Vagina (tissue), 2 donors: Measurements from ENCODE around the gene MAD1L1. TPM values are rescaled to one million over a fixed set of nuclear protein-coding genes. Genes with fewer than 3 reads are reported as not detected.
"Not testable (repeated sequence)": the region's sequence is repeated elsewhere in the genome, so short reads cannot be mapped to it uniquely, and the experiment has no call there.

Experiments
- DNase-seq, 2 donors: peaks; one replicate each; pipeline ENCODE4 v3.0.0-alpha.2; 2017; ENCODE audit errors: extremely low spot score in 2 of 2
- H3K27ac ChIP-seq: fragments of 200-600 bp; sonication (generic); one replicate; pipeline ENCODE4 v1.5.1; 2019
- H3K27me3 ChIP-seq: fragments of 200-600 bp; sonication (generic); one replicate; pipeline ENCODE4 v1.5.1; 2019
- H3K36me3 ChIP-seq, 2 donors: fragments of 200-600 bp; sonication (generic); one replicate each; pipeline ENCODE4 v1.5.1; 2017 to 2019
- H3K4me1 ChIP-seq: fragments of 200-600 bp; sonication (generic); one replicate; pipeline ENCODE4 v1.5.1; 2019
- H3K4me3 ChIP-seq, 2 donors: fragments of 200-600 bp; sonication (generic); 1 replicate in 1 of 2; 2 replicates in 1 of 2; pipeline ENCODE4 v1.5.1; 2016 to 2019
- H3K9me3 ChIP-seq: fragments of 200-600 bp; sonication (generic); one replicate; pipeline ENCODE4 v1.5.1; 2019
- POLR2A ChIP-seq, 2 donors: fragments of 450-650 bp; IDR thresholded peaks; one replicate each; pipeline ENCODE4 v1.6.1; 2017; ENCODE audit warnings: antibody characterized with exemption in 2 of 2, mild to moderate bottlenecking in 2 of 2, moderate library complexity in 2 of 2
- POLR2AphosphoS5 ChIP-seq, 2 donors: sonication (generic); formaldehyde crosslinking; IDR thresholded peaks; one replicate each; pipeline ENCODE4 v1.9.0; 2017; ENCODE audit warnings: antibody characterized with exemption in 2 of 2, mild to moderate bottlenecking in 2 of 2, low read depth in 1 of 2; ENCODE audit not compliant: insufficient read depth in 1 of 2
- intact Hi-C: fragments of 100-400 bp; cut with DNase I; formaldehyde crosslinking; loops from one replicate; pipeline ENCODE4 v1.15.1; 2023
- total RNA-seq: library from RNA; depleted of rRNA; stranded (reverse); fragments of >200 nt; gene quantifications from one replicate; pipeline ENCODE4 v1.2.3, GENCODE V29; 2016
- TF ChIP-seq, protein P1 (sequence below), 3 experiments: fragments of 450-650 bp in 2 of 3; fragments of 200-600 bp in 1 of 3; sonication (generic) in 1 of 3; IDR thresholded peaks; one replicate each; pipeline ENCODE4 v1.5.1; 2017 to 2019; ENCODE audit warnings: antibody characterized with exemption in 3 of 3, mild to moderate bottlenecking in 2 of 3, moderate library complexity in 2 of 3

MAD1L1 gene
- total RNA-seq, 1 donor from 2014 or later, result 62.4 TPM

GRCh38 chr7:1972744-1973143 lies 260.0 kb downstream of the MAD1L1 start:
- Histone ChIP-seq H3K27me3 (no peaks in the 10 kb centered on the region), H3K4me1 (no peaks in the 10 kb centered on the region), H3K9me3 (no peaks in the 10 kb centered on the region), H3K27ac (no peak overlapping the region), H3K4me3 (no peak overlapping the region), H3K36me3 (no peaks in the 10 kb centered on the region)
- TF ChIP-seq, protein P1, sequence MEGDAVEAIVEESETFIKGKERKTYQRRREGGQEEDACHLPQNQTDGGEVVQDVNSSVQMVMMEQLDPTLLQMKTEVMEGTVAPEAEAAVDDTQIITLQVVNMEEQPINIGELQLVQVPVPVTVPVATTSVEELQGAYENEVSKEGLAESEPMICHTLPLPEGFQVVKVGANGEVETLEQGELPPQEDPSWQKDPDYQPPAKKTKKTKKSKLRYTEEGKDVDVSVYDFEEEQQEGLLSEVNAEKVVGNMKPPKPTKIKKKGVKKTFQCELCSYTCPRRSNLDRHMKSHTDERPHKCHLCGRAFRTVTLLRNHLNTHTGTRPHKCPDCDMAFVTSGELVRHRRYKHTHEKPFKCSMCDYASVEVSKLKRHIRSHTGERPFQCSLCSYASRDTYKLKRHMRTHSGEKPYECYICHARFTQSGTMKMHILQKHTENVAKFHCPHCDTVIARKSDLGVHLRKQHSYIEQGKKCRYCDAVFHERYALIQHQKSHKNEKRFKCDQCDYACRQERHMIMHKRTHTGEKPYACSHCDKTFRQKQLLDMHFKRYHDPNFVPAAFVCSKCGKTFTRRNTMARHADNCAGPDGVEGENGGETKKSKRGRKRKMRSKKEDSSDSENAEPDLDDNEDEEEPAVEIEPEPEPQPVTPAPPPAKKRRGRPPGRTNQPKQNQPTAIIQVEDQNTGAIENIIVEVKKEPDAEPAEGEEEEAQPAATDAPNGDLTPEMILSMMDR (IDR thresholded peaks at IDR 0.05), result no peak
- intact Hi-C loops, result no loop called here
- DNase-seq, result no peak

- Histone ChIP-seq H3K27ac (no peak overlapping the region), H3K9me3 (no peaks in the 10 kb centered on the region), H3K27me3 (no peaks in the 10 kb centered on the region), H3K36me3 (no peaks in the 10 kb centered on the region), H3K4me3 (no peak overlapping the region), H3K4me1 (no peaks in the 10 kb centered on the region)
- DNase-seq, result no peak
- TF ChIP-seq, protein P1 (IDR thresholded peaks at IDR 0.05), result no peak
- no peak for TF ChIP-seq POLR2A (IDR thresholded peaks at IDR 0.05)
- intact Hi-C loops, result no loop called here
Measured at GRCh38 chr7:1971946-1972654, 260.6 kb downstream of the MAD1L1 start.

- H3K9me3 ChIP-seq, result no peaks in the 10 kb centered on the region
- no peak for TF ChIP-seq POLR2A (IDR thresholded peaks at IDR 0.05)
- TF ChIP-seq, protein P1 (IDR thresholded peaks at IDR 0.05), result no peak
- TF ChIP-seq POLR2AphosphoS5 (IDR thresholded peaks at IDR 0.05; ENCODE audit: insufficient read depth in 1 of 2, low read depth in 1 of 2), result no peak
- no peak overlapping the region for H3K4me3 ChIP-seq
- no peak overlapping the region for H3K27ac ChIP-seq
- no peak for DNase-seq
- H3K4me1 ChIP-seq, result no peaks in the 10 kb centered on the region
- no peaks in the 10 kb centered on the region for H3K36me3 ChIP-seq
- no peaks in the 10 kb centered on the region for H3K27me3 ChIP-seq
- intact Hi-C loops, result no loop called here
Measured at GRCh38 chr7:1970895-1971294, 261.9 kb downstream of the MAD1L1 start.

GRCh38 chr7:1970285-1970660 lies 262.5 kb downstream of the MAD1L1 start:
- H3K4me1 ChIP-seq, intact Hi-C loops, DNase-seq, H3K27ac ChIP-seq, H3K36me3 ChIP-seq, H3K4me3 ChIP-seq, H3K9me3 ChIP-seq, H3K27me3 ChIP-seq: not testable (repeated sequence)

DNA sequence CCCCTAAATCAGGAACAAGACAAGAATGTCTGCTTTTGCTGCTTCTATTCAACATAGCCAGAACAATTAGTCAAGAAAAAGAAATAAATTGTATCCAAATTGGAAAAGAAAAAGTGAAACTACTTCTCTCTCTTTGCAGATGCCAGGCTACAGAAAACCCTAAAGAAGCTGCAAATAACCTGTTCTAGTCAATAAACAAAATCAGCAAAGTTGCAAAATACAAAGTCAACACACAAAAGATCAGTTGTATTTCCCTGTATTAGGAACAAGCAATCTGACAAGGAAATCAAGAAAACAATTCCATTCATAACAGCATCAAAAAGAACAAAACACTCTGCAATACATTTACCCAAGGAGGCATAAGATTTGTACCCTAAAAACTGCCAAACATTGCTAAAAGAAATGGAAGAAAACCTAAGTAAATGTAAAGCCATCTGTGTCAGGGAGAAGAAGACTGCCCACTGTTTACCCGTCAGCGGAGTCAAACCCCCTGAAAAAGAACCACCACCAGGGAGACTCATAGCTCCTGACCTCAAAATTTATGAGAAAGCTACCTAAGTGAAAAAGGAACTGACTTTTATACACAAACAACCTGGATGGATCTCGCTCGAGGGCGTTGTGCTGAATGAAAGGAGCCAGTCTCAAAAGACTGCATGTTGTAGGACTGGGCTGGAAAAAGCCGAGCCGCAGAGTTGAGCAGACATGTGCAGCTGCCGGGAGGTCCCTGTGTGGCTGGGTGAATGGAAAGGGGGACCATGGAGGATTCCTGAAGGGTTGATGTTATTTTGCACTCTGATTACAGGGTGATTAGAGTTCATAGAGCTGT lies 263.1 kb downstream of the MAD1L1 start:
- TF ChIP-seq POLR2A (IDR thresholded peaks at IDR 0.05) (no peak), POLR2AphosphoS5 (IDR thresholded peaks at IDR 0.05; ENCODE audit: insufficient read depth in 1 of 2, low read depth in 1 of 2) (no peak)
- TF ChIP-seq, protein P1 (IDR thresholded peaks at IDR 0.05), result no peak
- Histone ChIP-seq H3K27me3 (no peaks in the 10 kb centered on the region), H3K27ac (no peak overlapping the region), H3K4me3 (no peak overlapping the region), H3K36me3 (no peaks in the 10 kb centered on the region), H3K4me1 (no peaks in the 10 kb centered on the region), H3K9me3 (no peaks in the 10 kb centered on the region)
- intact Hi-C loops, result no loop called here
- no peak for DNase-seq
